22Rv1 (cell line): ENCODE results near the gene ADAT3.

Experiments
- CTCF ChIP-seq: fragments of 450-650 bp; IDR thresholded peaks from 2 replicates; pipeline ENCODE4 v1.5.1; 2017; ENCODE audit warnings: mild to moderate bottlenecking
- ZFX ChIP-seq: fragments of 450-650 bp; IDR thresholded peaks from 2 replicates; pipeline ENCODE4 v1.6.1; 2017; ENCODE audit warnings: antibody characterized with exemption, borderline replicate concordance

GRCh38 chr19:1910177-1910576 lies 5.0 kb downstream of the ADAT3 start:
- TF ChIP-seq CTCF (no peak), ZFX (no peak)
